IMR-90 (cell line): ENCODE measurements around the gene FRYL.

ENCODE experiments used
- CEBPB ChIP-seq: IDR thresholded peaks from 2 replicates; pipeline ENCODE4 v1.6.1; 2012; ENCODE audit warnings: low read depth, low read length, improper control_type of control experiment
- CHD1 ChIP-seq: IDR thresholded peaks from 2 replicates; pipeline ENCODE4 v1.6.1; 2012; ENCODE audit warnings: low read depth, low read length, improper control_type of control experiment
- CTCF ChIP-seq: conservative IDR thresholded peaks from 2 replicates; pipeline ENCODE4 v1.5.1; 2012; ENCODE audit warnings: mild to moderate bottlenecking, low read depth, low read length, improper control_type of control experiment
- ELK1 ChIP-seq: fragments of 150-350 bp; IDR thresholded peaks from 2 replicates; pipeline ENCODE4 v1.6.1; 2016; ENCODE audit warnings: low read depth, mild to moderate bottlenecking, low read length, moderate library complexity, borderline replicate concordance
- MAFK ChIP-seq: IDR thresholded peaks from 2 replicates; pipeline ENCODE4 v1.6.1; 2012; ENCODE audit warnings: low read depth, low read length, improper control_type of control experiment
- MXI1 ChIP-seq: IDR thresholded peaks from 2 replicates; pipeline ENCODE4 v1.6.1; 2012; ENCODE audit warnings: low read depth, mild to moderate bottlenecking, low read length, moderate library complexity, borderline replicate concordance
- POLR2A ChIP-seq: IDR thresholded peaks from 2 replicates; pipeline ENCODE4 v1.6.1; 2012; ENCODE audit warnings: mild to moderate bottlenecking, low read depth, low read length
- RAD21 ChIP-seq: IDR thresholded peaks from 2 replicates; pipeline ENCODE4 v1.6.1; 2012; ENCODE audit warnings: low read length, improper control_type of control experiment
- RFX5 ChIP-seq: IDR thresholded peaks from 2 replicates; pipeline ENCODE4 v1.8.0; 2012; ENCODE audit warnings: low read depth, mild to moderate bottlenecking, low read length, moderate library complexity
- USF2 ChIP-seq: fragments of 150-350 bp; IDR thresholded peaks from 2 replicates; pipeline ENCODE4 v1.6.1; 2017; ENCODE audit warnings: mild to moderate bottlenecking, antibody characterized with exemption, low read length, low read depth

GRCh38 chr4:48742412-48742811 lies 37.7 kb downstream of the FRYL start:
- TF ChIP-seq POLR2A (no peak), MAFK (no peak), CTCF (no peak), CHD1 (no peak), ELK1 (no peak), MXI1 (no peak), CEBPB (no peak), USF2 (no peak), RAD21 (no peak), RFX5 (no peak)
